IPS-15b (cell line): ENCODE data around the gene PPIE.

Experiments
- H3K27me3 ChIP-seq: one replicate; pipeline ENCODE4 v1.6.1; 2013; ENCODE audit warnings: low read length; ENCODE audit not compliant: control insufficient read depth, insufficient read depth
- H3K36me3 ChIP-seq: one replicate; pipeline ENCODE4 v1.6.1; 2013; ENCODE audit warnings: low read length; ENCODE audit not compliant: control insufficient read depth, insufficient read depth
- H3K4me1 ChIP-seq: one replicate; pipeline ENCODE4 v1.6.1; 2013; ENCODE audit warnings: mild to moderate bottlenecking, low read length; ENCODE audit not compliant: control insufficient read depth, insufficient read depth
- H3K4me3 ChIP-seq: one replicate; pipeline ENCODE4 v1.5.1; 2013; ENCODE audit warnings: low read depth, low read length
- H3K9ac ChIP-seq: one replicate; pipeline ENCODE4 v1.6.1; 2013; ENCODE audit warnings: low read depth, mild to moderate bottlenecking, low read length
- H3K9me3 ChIP-seq: one replicate; pipeline ENCODE4 v1.6.1; 2013; ENCODE audit warnings: mild to moderate bottlenecking, low read length; ENCODE audit not compliant: control insufficient read depth, insufficient read depth

The PPIE gene

GRCh38 chr1:39805385-39805784 lies 66.7 kb downstream of the PPIE start:
- no peak overlapping the region for H3K9ac ChIP-seq
- H3K27me3 ChIP-seq = no peaks in the 10 kb centered on the region
- no peaks in the 10 kb centered on the region for H3K36me3 ChIP-seq
- H3K4me1 ChIP-seq = peaks cover 4% of the 10 kb centered on the region
- no peaks in the 10 kb centered on the region for H3K9me3 ChIP-seq
- H3K4me3 ChIP-seq = no peak overlapping the region

GRCh38 chr1:39808784-39809517 lies 70.3 kb downstream of the PPIE start:
- Histone ChIP-seq H3K4me3 (no peak overlapping the region), H3K9ac (no peak overlapping the region), H3K36me3 (no peaks in the 10 kb centered on the region), H3K9me3 (no peaks in the 10 kb centered on the region), H3K27me3 (no peaks in the 10 kb centered on the region), H3K4me1 (no peaks in the 10 kb centered on the region)

- no peak overlapping the region for H3K4me3 ChIP-seq
- no peak overlapping the region for H3K9ac ChIP-seq
- H3K36me3 ChIP-seq = no peaks in the 10 kb centered on the region
- H3K9me3 ChIP-seq = no peaks in the 10 kb centered on the region
- peaks cover 5% of the 10 kb centered on the region for H3K27me3 ChIP-seq
- no peaks in the 10 kb centered on the region for H3K4me1 ChIP-seq
Observed at GRCh38 chr1:39812913-39813312, 74.2 kb downstream of the PPIE start.
